K562 (cell line): Measurements from ENCODE around the gene TRAPPC8. TPM values are rescaled to one million over a fixed set of nuclear protein-coding genes. Genes with fewer than 3 reads are reported as not detected.

ENCODE experiments used
- ATAC-seq: fragments of 200-7000 bp; cut with Tn5 transposase; 3 replicates; pipeline ENCODE4 v1.9.1; 2020; ENCODE audit warnings: moderate library complexity
- BruUV-seq: library from RNA; stranded (reverse); fragments of 400-500 nt; replicated peaks from 2 replicates; lab custom pipeline; 2021; lab: Mats Ljungman, UMichigan
- CTCF ChIA-PET: fragments of 300-600 bp; formaldehyde crosslinking; extraction: SDS; loops from one replicate; lab custom pipeline; 2021; ENCODE audit warnings: low intra/inter-chr PET ratio; lab: Yijun Ruan, JAX
- POLR2A ChIA-PET: fragments of 300-600, 350-650 bp; sonication (Branson Sonifier 250); formaldehyde crosslinking; extraction: SDS; loops from one replicate; lab custom pipeline; 2021; ENCODE audit warnings: antibody characterized with exemption, inconsistent platforms; lab: Yijun Ruan, JAX
- DNase-seq, 4 experiments: peaks; one replicate each; pipeline versions ENCODE4 v3.0.0 to v3.0.0-alpha.2; 2011 to 2018; ENCODE audit warnings: low spot score in 3 of 4, mixed read lengths in 3 of 4; ENCODE audit errors: extremely low read depth in 1 of 4
- FAIRE-seq: peaks from 2 replicates; lab custom pipeline; 2011; peaks lifted over from hg19 to GRCh38; lab: Jason Lieb, UNC
- H2AFZ ChIP-seq: 2 replicates; pipeline ENCODE4 v1.6.0; 2011; ENCODE audit warnings: low read depth, low read length, control low read depth, inconsistent platforms
- H3K27ac ChIP-seq: fragments of 200-600 bp; 3 replicates; pipeline ENCODE4 v1.8.0; 2011; ENCODE audit warnings: low read depth, mild to moderate bottlenecking, control low read depth, inconsistent platforms, low read length, moderate library complexity, mixed read lengths; ENCODE audit errors: extremely low read depth
- H3K27me3 ChIP-seq, 2 experiments: fragments of 300-600 bp in 1 of 2; 2 replicates in 1 of 2; 3 replicates in 1 of 2; pipeline versions ENCODE4 v1.6.0 to v1.8.0; 2011; ENCODE audit warnings: inconsistent platforms in 2 of 2, low read length in 2 of 2, mild to moderate bottlenecking in 1 of 2, mixed read lengths in 1 of 2, moderate library complexity in 1 of 2; ENCODE audit not compliant: control insufficient read depth in 2 of 2, insufficient read depth in 2 of 2
- H3K36me3 ChIP-seq: fragments of 300-600 bp; 3 replicates; pipeline ENCODE4 v1.8.0; 2011; ENCODE audit warnings: mild to moderate bottlenecking, low read length, inconsistent platforms; ENCODE audit not compliant: control insufficient read depth, insufficient read depth
- H3K4me1 ChIP-seq, 2 experiments: fragments of 200-600 bp in 1 of 2; replicated peaks in 1 of 2; 2 replicates in 1 of 2; 3 replicates in 1 of 2; pipeline versions ENCODE4 v1.5.1 to v1.8.0; 2011; ENCODE audit warnings: inconsistent platforms in 2 of 2, low read length in 2 of 2, mild to moderate bottlenecking in 1 of 2, mixed read lengths in 1 of 2, moderate library complexity in 1 of 2; ENCODE audit not compliant: control insufficient read depth in 2 of 2, insufficient read depth in 2 of 2
- H3K4me2 ChIP-seq: 2 replicates; pipeline ENCODE4 v1.6.1; 2011; ENCODE audit warnings: low read length, control low read depth, inconsistent platforms, mixed read lengths; ENCODE audit not compliant: insufficient read depth
- H3K4me3 ChIP-seq: fragments of 200-600 bp; sonication (generic), shearing (Covaris generic); 2 replicates; pipeline ENCODE4 v1.5.1; 2016; ENCODE audit warnings: control low read depth, inconsistent platforms
- H3K79me2 ChIP-seq: fragments of 200-600 bp; 3 replicates; pipeline ENCODE4 v1.8.0; 2011; ENCODE audit warnings: low read length, inconsistent platforms; ENCODE audit not compliant: control insufficient read depth, insufficient read depth
- H3K9ac ChIP-seq, 2 experiments: 2 replicates each; pipeline versions ENCODE4 v1.6.0 to v1.6.1; 2011; ENCODE audit warnings: low read depth in 2 of 2, low read length in 2 of 2, control low read depth in 1 of 2, inconsistent platforms in 1 of 2, mild to moderate bottlenecking in 1 of 2, mixed read lengths in 1 of 2; ENCODE audit not compliant: insufficient read depth in 1 of 2
- H3K9me1 ChIP-seq: one replicate; pipeline ENCODE4 v1.6.0; 2011; ENCODE audit warnings: inconsistent platforms, mild to moderate bottlenecking, low read length, moderate library complexity; ENCODE audit not compliant: control insufficient read depth, insufficient read depth
- H3K9me3 ChIP-seq: replicated peaks from 2 replicates; pipeline ENCODE4 v1.5.1; 2011; ENCODE audit warnings: low read depth, low read length, inconsistent platforms; ENCODE audit not compliant: control insufficient read depth, insufficient read depth
- H4K20me1 ChIP-seq: replicated peaks from 2 replicates; pipeline ENCODE4 v1.6.1; 2011; ENCODE audit warnings: low read length, inconsistent platforms, mixed read lengths; ENCODE audit not compliant: control insufficient read depth, insufficient read depth
- BRD9 ChIP-seq: fragments of 450-650 bp; IDR thresholded peaks from 2 replicates; pipeline ENCODE4 v1.6.1; 2018; ENCODE audit warnings: low read depth; ENCODE audit not compliant: partially characterized antibody
- CBFA2T2 ChIP-seq: fragments of 450-650 bp; conservative IDR thresholded peaks from 2 replicates; pipeline ENCODE4 v1.6.1; 2017; ENCODE audit warnings: mild to moderate bottlenecking
- CBX1 ChIP-seq: sonication (generic); IDR thresholded peaks from 2 replicates; pipeline ENCODE4 v1.6.1; 2016; ENCODE audit warnings: antibody characterized with exemption, low read depth, mild to moderate bottlenecking
- CBX3 ChIP-seq, 2 experiments: IDR thresholded peaks; 1 replicate in 1 of 2; 2 replicates in 1 of 2; pipeline ENCODE4 v1.6.1; 2012; ENCODE audit warnings: inconsistent platforms in 2 of 2, low read length in 2 of 2, borderline replicate concordance in 1 of 2, control low read depth in 1 of 2
- CBX5 ChIP-seq: IDR thresholded peaks from 2 replicates; pipeline ENCODE4 v1.6.1; 2014; ENCODE audit warnings: low read depth, borderline replicate concordance
- EHMT2 ChIP-seq: fragments of 450-650 bp; IDR thresholded peaks from 2 replicates; pipeline ENCODE4 v1.6.1; 2018; ENCODE audit warnings: antibody characterized with exemption
- HOXB6 ChIP-seq: fragments of 250-450 bp; sonication (Bioruptor Pico); IDR thresholded peaks from 2 replicates; pipeline ENCODE4 v1.5.1; 2022; ENCODE audit warnings: mild to moderate bottlenecking, borderline replicate concordance
- KDM1A ChIP-seq, 2 experiments: fragments of 450-650 bp; IDR thresholded peaks; 2 replicates each; pipeline ENCODE4 v1.6.1; 2016; ENCODE audit warnings: mild to moderate bottlenecking in 2 of 2
- MEIS2 ChIP-seq: fragments of 450-650 bp; IDR thresholded peaks from 2 replicates; pipeline ENCODE4 v1.6.1; 2014; ENCODE audit warnings: mild to moderate bottlenecking; ENCODE audit not compliant: partially characterized antibody
- PCBP1 ChIP-seq: fragments of 200-400 bp; formaldehyde crosslinking; IDR thresholded peaks from 2 replicates; pipeline ENCODE4 v1.6.1; 2018; ENCODE audit warnings: mild to moderate bottlenecking, low read depth, low read length; ENCODE audit not compliant: poor library complexity, severe bottlenecking
- TRIM28 ChIP-seq: fragments of 450-650 bp; IDR thresholded peaks from 2 replicates; pipeline ENCODE4 v1.6.1; 2017
- ZFP30 ChIP-seq: fragments of 250-450 bp; sonication (Bioruptor Pico); IDR thresholded peaks from 2 replicates; pipeline ENCODE4 v1.8.0; 2022; ENCODE audit warnings: moderate library complexity, mild to moderate bottlenecking, inconsistent platforms, borderline replicate concordance
- ZNF121 ChIP-seq: sonication (generic); formaldehyde crosslinking; conservative IDR thresholded peaks from 2 replicates; pipeline ENCODE4 v1.8.0; 2022; ENCODE audit warnings: missing genetic modification reagents
- ZNF280A ChIP-seq: fragments of 450-650 bp; IDR thresholded peaks from 2 replicates; pipeline ENCODE4 v1.6.1; 2018; ENCODE audit warnings: mild to moderate bottlenecking, low read depth; ENCODE audit not compliant: partially characterized antibody
- ZNF561 ChIP-seq: fragments of 450-650 bp; formaldehyde crosslinking; conservative IDR thresholded peaks from 2 replicates; pipeline ENCODE4 v1.4.0; 2020; ENCODE audit warnings: mild to moderate bottlenecking, moderate library complexity
- ZNF830 ChIP-seq: fragments of 250-450 bp; sonication (Bioruptor Pico); IDR thresholded peaks from 2 replicates; pipeline ENCODE4 v1.5.0; 2021; ENCODE audit warnings: mild to moderate bottlenecking
- WGBS: fragments of 100-300 bp; shearing (Covaris generic); methylation state at CpG from one replicate; pipeline ENCODE4 v1.1.6; 2016; ENCODE audit warnings: low coverage, mixed read lengths; ENCODE audit not compliant: insufficient coverage; ENCODE audit errors: missing lambda C conversion rate; 5-methylcytosine and 5-hydroxymethylcytosine counted together
- in situ Hi-C: fragments of 300-500 bp; cut with MboI; formaldehyde crosslinking; loops from 4 replicates; pipeline ENCODE4 v1.15.0; 2018; ENCODE audit warnings: inconsistent platforms, mixed read lengths
- intact Hi-C: fragments of 100-400 bp; cut with micrococcal nuclease; formaldehyde crosslinking; loops from 2 replicates; pipeline ENCODE4 v1.14.2; 2022
- polyA plus RNA-seq, 8 experiments: library from polyadenylated mRNA; depleted of rRNA in 4 of 8; stranded (reverse) in 5 of 8; unstranded in 3 of 8; fragments of >200 nt; fragmentation: Nextera tagmentation in 2 of 8; fragmentation: Illumina TruSeq in 1 of 8; extraction: Ambion mirVana in 2 of 8; extraction: Trizol in 1 of 8; gene quantifications; 2 replicates each; pipeline versions ENCODE4 v1.2.1 to v1.2.3, GENCODE V29; 2011 to 2014; ENCODE audit warnings: inconsistent platforms in 1 of 8, missing spikeins in 1 of 8
- total RNA-seq, 7 experiments: library from RNA; depleted of rRNA in 6 of 7; stranded (reverse); fragments of >200 nt in 6 of 7; fragmentation: Illumina TruSeq in 2 of 7; extraction: Trizol in 2 of 7; gene quantifications; 2 replicates each; pipeline versions ENCODE4 v1.2.1 to v1.2.3, GENCODE V29; 2011 to 2021; ENCODE audit warnings: low replicate concordance in 1 of 7

Gene TRAPPC8
- total and polyA plus RNA-seq, 9 of the 15 experiments (the other 6 are each of a cell fraction or from before 2014, with no cell fraction given): 20.1 to 111 (median 35.6) TPM

GRCh38 chr18:31976242-31976641 is 33.3 kb upstream of the TRAPPC8 start:
- intact Hi-C loops (loop anchor here (5.0 to 10.0 kb wide), 4 partner anchors 61 to 554 kb away; no protein-coding TSS in a partner anchor), in situ Hi-C loops (no loop called here)
- no peaks in the 10 kb centered on the region for H3K36me3 ChIP-seq
- 0% methylated on average over 3 of the region's 3 CpGs for WGBS
- BruUV-seq: no TSS peak
- POLR2A ChIA-PET: no interaction called here
- H3K9me1 ChIP-seq: no peaks in the 10 kb centered on the region
- no peak for TF ChIP-seq ZNF830 (CRISPR knock-in tag)
- TF ChIP-seq MEIS2: peak; percentile 17
- TF ChIP-seq, all 486 proteins: peak for 1
- no peak overlapping the region for H3K4me2 ChIP-seq
- H3K27me3 ChIP-seq: no peaks in the 10 kb centered on the region
- no peak overlapping the region for H3K4me3 ChIP-seq
- no peak overlapping the region for H3K9ac ChIP-seq
- H3K9me3 ChIP-seq: 0 out of 2 replicates have a peak, but pooled peaks cover 9% of the 10 kb centered on the region
- no peak for ATAC-seq
- no peak overlapping the region for H2AFZ ChIP-seq
- no peak for DNase-seq
- no peak overlapping the region for H3K27ac ChIP-seq
- FAIRE-seq: no peak
- H4K20me1 ChIP-seq: no peaks in the 10 kb centered on the region
- CTCF ChIA-PET: interaction anchor here (1.0 kb wide), 1 partner anchor 235 kb away, joined by 3 read pairs; no protein-coding TSS in a partner anchor
- H3K79me2 ChIP-seq: no peaks in the 10 kb centered on the region
- H3K4me1 ChIP-seq: no peaks in the 10 kb centered on the region

GRCh38 chr18:31973929-31974546 is 31.1 kb upstream of the TRAPPC8 start:
- H2AFZ ChIP-seq: no peak overlapping the region
- H3K9ac ChIP-seq: no peak overlapping the region
- intact Hi-C loops (loop anchor here (10.0 kb wide), 1 partner anchor 59 kb away; no protein-coding TSS in a partner anchor), in situ Hi-C loops (no loop called here)
- FAIRE-seq (no peak), ATAC-seq (no peak), DNase-seq (no peak)
- no peaks in the 10 kb centered on the region for H3K9me1 ChIP-seq
- 0% methylated on average over 4 of the region's 4 CpGs for WGBS
- H3K36me3 ChIP-seq: no peaks in the 10 kb centered on the region
- H3K4me1 ChIP-seq: no peaks in the 10 kb centered on the region
- H3K4me3 ChIP-seq: no peak overlapping the region
- no peak overlapping the region for H3K4me2 ChIP-seq
- H3K27me3 ChIP-seq: no peaks in the 10 kb centered on the region; a peak in 1 of 5 replicates
- no TSS peak for BruUV-seq
- 0 out of 2 replicates have a peak, but pooled peaks cover 9% of the 10 kb centered on the region for H3K9me3 ChIP-seq
- TF ChIP-seq TRIM28 (peak; percentile 77), CBX3 (IDR thresholded peaks at IDR 0.05; ENCODE audit: borderline replicate concordance in 1 of 2, low read length in 2 of 2) (peak in 1 of 2 experiments; percentile 97; a peak in 2 of 3 replicates), HOXB6 (CRISPR knock-in tag) (no peak), BRD9 (no peak), ZNF121 (CRISPR knock-in tag) (no peak), ZNF561 (CRISPR knock-in tag) (peak; percentile 85), CBX1 (peak; percentile 63; the same call in 1 of the 2 replicates), PCBP1 (no peak), ZFP30 (no peak), CBX5 (peak; percentile 94), ZNF280A (peak; percentile 95), CBFA2T2 (no peak), KDM1A (IDR thresholded peaks at IDR 0.05) (no peak), EHMT2 (no peak)
- POLR2A ChIA-PET: no interaction called here
- no peaks in the 10 kb centered on the region for H3K79me2 ChIP-seq
- H3K27ac ChIP-seq: no peak overlapping the region
- H4K20me1 ChIP-seq: no peaks in the 10 kb centered on the region
- CTCF ChIA-PET: no interaction called here
